GM12801 (cell line): ENCODE results near the gene PSME4.

Source experiments
- CTCF ChIP-seq: IDR thresholded peaks from one replicate; pipeline ENCODE4 v1.5.1; 2011; ENCODE audit warnings: control low read depth; ENCODE audit not compliant: insufficient read length; ENCODE audit errors: extremely low read depth

Gene PSME4

DNA sequence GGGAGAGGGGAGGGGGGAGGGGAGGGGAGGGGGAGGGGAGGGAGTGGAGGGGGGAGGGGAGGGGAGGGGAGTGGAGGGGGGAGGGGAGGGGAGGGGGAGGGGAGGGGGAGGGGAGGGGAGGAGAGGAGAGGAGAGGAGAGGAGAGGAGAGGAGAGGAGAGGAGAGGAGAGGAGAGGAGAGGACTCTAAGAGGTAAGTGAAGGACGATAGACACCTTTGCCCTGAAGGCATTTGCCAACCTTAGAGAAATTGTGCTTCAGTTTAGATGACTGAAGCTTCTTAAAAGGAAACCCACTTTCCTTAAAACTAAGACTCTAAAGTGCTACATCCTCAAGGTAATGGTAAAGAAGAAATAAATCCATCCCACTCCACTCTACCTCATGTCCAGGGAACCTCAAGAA lies 130.2 kb downstream of the PSME4 start:
- no peak for TF ChIP-seq CTCF

GRCh38 chr2:53829273-53829979 lies 141.4 kb downstream of the PSME4 start:
- TF ChIP-seq CTCF: no peak

- TF ChIP-seq CTCF: no peak
Measured at GRCh38 chr2:53828331-53828730, 142.5 kb downstream of the PSME4 start.

- no peak for TF ChIP-seq CTCF
Measured at GRCh38 chr2:53827398-53828175, 143.2 kb downstream of the PSME4 start.

DNA sequence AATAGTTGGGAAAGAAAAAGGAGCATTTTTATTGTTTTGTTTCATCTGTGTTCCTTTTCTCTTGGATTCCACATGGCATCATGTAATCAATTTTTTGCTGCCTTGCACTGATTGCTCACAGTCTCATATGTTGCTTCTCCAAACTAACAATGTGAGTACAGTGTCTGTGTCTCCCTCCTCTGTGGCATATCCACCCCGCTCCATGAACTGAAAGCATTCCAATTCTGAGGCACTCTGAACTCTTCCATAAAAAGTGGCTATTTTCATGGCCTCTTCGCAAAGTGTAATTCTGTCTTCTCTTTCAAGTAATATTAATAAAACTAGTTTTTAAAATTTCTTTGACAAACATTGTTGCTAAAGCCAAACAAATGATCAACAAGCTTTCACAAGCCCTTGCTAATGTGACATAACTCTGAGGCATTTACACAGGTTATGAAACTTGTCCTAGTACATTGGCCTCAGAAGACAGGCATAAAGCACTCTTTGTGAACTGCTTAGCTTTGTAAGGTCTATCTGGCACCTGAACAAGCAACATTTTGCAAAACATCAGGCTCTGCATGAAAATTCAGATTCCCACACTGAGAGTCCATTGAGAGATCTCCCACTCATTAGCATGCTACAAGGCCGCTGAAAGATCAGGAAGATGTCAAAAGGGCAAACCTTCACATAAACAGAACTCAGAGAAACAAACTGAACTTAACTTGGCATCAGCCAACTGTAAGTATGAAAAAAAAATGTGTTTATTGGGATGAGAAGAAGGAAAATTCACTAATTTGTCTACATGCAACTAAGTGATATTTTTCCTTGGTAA lies 144.0 kb downstream of the PSME4 start:
- TF ChIP-seq CTCF: no peak

- TF ChIP-seq CTCF: no peak
Measured at GRCh38 chr2:53826030-53826410, 144.8 kb downstream of the PSME4 start.

DNA sequence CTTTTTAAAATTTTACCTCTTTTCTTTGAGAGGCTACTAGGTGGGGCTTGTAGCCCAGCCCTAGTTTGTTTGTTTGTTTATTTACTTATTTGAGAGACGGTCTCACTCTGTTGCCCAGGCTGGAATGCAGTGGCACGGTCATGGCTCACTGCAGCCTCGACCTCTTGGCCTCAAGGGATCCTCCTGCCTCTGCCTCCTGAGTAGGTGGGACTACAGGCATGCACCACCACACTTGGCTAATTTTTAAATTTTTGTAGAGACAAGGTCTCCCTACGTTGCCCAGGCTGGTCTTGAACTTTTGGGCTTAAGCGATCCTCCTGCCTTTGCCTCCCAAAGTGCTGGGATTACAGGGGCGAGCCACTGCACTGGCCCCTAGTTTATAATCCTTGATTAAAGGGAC lies 149.0 kb downstream of the PSME4 start:
- TF ChIP-seq CTCF: no peak
